ENCODE measurements around the gene FARP2. TPM values are rescaled to one million over a fixed set of nuclear protein-coding genes. Genes with fewer than 3 reads are reported as not detected.

The FARP2 gene
- total and polyA plus RNA-seq, 2 experiments from 2014 or later = 16.0 to 22.6 TPM

DNA sequence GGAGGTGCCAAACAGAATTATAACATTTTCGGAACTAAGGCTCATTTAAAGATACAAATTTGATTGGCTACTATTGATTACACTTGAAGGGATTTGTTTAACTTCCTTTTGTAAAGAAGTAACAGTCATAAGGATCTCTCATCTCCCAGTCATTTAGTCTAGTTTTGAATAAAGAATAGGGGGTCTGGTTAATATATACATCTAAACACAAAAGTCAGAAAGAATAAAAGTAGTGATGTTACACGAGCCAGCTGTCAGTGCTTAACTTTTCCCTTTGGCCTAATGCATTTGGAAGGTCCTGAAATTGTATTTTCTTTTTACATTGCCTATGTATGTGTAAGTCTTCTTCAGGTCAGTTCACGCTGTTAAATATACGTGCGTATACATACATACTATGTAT, 32.3 kb upstream of the FARP2 start (continued):
- TF ChIP-seq, protein P1, sequence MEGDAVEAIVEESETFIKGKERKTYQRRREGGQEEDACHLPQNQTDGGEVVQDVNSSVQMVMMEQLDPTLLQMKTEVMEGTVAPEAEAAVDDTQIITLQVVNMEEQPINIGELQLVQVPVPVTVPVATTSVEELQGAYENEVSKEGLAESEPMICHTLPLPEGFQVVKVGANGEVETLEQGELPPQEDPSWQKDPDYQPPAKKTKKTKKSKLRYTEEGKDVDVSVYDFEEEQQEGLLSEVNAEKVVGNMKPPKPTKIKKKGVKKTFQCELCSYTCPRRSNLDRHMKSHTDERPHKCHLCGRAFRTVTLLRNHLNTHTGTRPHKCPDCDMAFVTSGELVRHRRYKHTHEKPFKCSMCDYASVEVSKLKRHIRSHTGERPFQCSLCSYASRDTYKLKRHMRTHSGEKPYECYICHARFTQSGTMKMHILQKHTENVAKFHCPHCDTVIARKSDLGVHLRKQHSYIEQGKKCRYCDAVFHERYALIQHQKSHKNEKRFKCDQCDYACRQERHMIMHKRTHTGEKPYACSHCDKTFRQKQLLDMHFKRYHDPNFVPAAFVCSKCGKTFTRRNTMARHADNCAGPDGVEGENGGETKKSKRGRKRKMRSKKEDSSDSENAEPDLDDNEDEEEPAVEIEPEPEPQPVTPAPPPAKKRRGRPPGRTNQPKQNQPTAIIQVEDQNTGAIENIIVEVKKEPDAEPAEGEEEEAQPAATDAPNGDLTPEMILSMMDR (conservative IDR thresholded peaks at IDR 0.05; ENCODE audit: low read depth in 2 of 2) = no peak
- TF ChIP-seq JUNB (IDR thresholded peaks at IDR 0.05; ENCODE audit: unreplicated experiment) = no peak
- TF ChIP-seq STAT1 (IDR thresholded peaks at IDR 0.05; ENCODE audit: unreplicated experiment) = no peak

DNA sequence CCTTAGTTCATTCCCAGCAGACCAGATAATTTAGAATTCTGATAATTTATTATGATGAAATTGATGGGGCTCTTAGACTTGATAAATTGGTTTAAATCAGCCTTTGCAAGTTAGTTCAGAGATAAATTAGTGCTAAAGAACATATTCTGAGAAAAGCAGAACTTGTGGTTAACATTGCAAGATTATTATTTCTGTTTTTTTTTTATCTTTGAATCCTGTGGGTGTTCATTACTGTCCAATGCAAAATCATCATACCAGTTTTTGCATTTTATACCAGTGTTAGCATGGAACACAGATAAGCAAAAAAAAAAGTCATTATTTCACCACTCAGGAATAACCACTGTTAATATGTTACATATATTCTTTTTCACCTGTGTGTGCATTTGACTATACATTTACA, 31.3 kb upstream of the FARP2 start:
- Histone ChIP-seq H3K4me1 (ENCODE audit: insufficient read depth) (peaks cover 18% of the 10 kb centered on the region), H2AFZ (no peak overlapping the region), H3K27ac (ENCODE audit: low read depth) (no peak overlapping the region), H3K36me3 (ENCODE audit: insufficient read depth) (peaks cover 9% of the 10 kb centered on the region; the same call in 1 of the 2 replicates), H3F3A (replicated peaks; ENCODE audit: low read depth) (no peaks in the 10 kb centered on the region), H3K27me3 (ENCODE audit: insufficient read depth) (no peaks in the 10 kb centered on the region), H3K9me2 (ENCODE audit: insufficient read depth) (no peaks in the 10 kb centered on the region), H4K20me1 (replicated peaks; ENCODE audit: insufficient read depth) (peaks cover 55% of the 10 kb centered on the region), H3K79me2 (replicated peaks; ENCODE audit: insufficient read depth) (peaks cover 89% of the 10 kb centered on the region), H3K4me2 (no peak overlapping the region), H3K4me3 (no peak overlapping the region)
- H3K9me3 Mint-ChIP-seq = no peaks in the 10 kb centered on the region
- no peak for DNase-seq (ENCODE audit: low spot score)
- peaks cover 21% of the 10 kb centered on the region for H3K4me1 Mint-ChIP-seq
- no peak overlapping the region for H3K27ac Mint-ChIP-seq
- ATAC-seq = no peak
- peaks cover 2% of the 10 kb centered on the region for H3K27me3 Mint-ChIP-seq (ENCODE audit: insufficient read depth, low read depth, poor library complexity)
- H3K36me3 Mint-ChIP-seq (ENCODE audit: low read depth) = peaks cover 53% of the 10 kb centered on the region
- H3K4me3 Mint-ChIP-seq = no peak overlapping the region
- TF ChIP-seq ZNF331 (CRISPR knock-in tag; IDR thresholded peaks at IDR 0.05; ENCODE audit: low read depth) (no peak), JUNB (IDR thresholded peaks at IDR 0.05; ENCODE audit: unreplicated experiment) (no peak), EZH2 (IDR thresholded peaks at IDR 0.05; ENCODE audit: low read depth, unreplicated experiment) (no peak), CREB1 (CRISPR knock-in tag; IDR thresholded peaks at IDR 0.05; ENCODE audit: low read depth) (no peak), ZNF114 (CRISPR knock-in tag; IDR thresholded peaks at IDR 0.05) (no peak), STAT1 (IDR thresholded peaks at IDR 0.05; ENCODE audit: unreplicated experiment) (no peak), NANOG (IDR thresholded peaks at IDR 0.05; ENCODE audit: borderline replicate concordance) (no peak)
- TF ChIP-seq, protein P2, sequence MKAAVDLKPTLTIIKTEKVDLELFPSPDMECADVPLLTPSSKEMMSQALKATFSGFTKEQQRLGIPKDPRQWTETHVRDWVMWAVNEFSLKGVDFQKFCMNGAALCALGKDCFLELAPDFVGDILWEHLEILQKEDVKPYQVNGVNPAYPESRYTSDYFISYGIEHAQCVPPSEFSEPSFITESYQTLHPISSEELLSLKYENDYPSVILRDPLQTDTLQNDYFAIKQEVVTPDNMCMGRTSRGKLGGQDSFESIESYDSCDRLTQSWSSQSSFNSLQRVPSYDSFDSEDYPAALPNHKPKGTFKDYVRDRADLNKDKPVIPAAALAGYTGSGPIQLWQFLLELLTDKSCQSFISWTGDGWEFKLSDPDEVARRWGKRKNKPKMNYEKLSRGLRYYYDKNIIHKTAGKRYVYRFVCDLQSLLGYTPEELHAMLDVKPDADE (IDR thresholded peaks at IDR 0.05) = no peak
- TF ChIP-seq, protein P1 (conservative IDR thresholded peaks at IDR 0.05; ENCODE audit: low read depth in 2 of 2) = no peak
- TF ChIP-seq, protein P3, sequence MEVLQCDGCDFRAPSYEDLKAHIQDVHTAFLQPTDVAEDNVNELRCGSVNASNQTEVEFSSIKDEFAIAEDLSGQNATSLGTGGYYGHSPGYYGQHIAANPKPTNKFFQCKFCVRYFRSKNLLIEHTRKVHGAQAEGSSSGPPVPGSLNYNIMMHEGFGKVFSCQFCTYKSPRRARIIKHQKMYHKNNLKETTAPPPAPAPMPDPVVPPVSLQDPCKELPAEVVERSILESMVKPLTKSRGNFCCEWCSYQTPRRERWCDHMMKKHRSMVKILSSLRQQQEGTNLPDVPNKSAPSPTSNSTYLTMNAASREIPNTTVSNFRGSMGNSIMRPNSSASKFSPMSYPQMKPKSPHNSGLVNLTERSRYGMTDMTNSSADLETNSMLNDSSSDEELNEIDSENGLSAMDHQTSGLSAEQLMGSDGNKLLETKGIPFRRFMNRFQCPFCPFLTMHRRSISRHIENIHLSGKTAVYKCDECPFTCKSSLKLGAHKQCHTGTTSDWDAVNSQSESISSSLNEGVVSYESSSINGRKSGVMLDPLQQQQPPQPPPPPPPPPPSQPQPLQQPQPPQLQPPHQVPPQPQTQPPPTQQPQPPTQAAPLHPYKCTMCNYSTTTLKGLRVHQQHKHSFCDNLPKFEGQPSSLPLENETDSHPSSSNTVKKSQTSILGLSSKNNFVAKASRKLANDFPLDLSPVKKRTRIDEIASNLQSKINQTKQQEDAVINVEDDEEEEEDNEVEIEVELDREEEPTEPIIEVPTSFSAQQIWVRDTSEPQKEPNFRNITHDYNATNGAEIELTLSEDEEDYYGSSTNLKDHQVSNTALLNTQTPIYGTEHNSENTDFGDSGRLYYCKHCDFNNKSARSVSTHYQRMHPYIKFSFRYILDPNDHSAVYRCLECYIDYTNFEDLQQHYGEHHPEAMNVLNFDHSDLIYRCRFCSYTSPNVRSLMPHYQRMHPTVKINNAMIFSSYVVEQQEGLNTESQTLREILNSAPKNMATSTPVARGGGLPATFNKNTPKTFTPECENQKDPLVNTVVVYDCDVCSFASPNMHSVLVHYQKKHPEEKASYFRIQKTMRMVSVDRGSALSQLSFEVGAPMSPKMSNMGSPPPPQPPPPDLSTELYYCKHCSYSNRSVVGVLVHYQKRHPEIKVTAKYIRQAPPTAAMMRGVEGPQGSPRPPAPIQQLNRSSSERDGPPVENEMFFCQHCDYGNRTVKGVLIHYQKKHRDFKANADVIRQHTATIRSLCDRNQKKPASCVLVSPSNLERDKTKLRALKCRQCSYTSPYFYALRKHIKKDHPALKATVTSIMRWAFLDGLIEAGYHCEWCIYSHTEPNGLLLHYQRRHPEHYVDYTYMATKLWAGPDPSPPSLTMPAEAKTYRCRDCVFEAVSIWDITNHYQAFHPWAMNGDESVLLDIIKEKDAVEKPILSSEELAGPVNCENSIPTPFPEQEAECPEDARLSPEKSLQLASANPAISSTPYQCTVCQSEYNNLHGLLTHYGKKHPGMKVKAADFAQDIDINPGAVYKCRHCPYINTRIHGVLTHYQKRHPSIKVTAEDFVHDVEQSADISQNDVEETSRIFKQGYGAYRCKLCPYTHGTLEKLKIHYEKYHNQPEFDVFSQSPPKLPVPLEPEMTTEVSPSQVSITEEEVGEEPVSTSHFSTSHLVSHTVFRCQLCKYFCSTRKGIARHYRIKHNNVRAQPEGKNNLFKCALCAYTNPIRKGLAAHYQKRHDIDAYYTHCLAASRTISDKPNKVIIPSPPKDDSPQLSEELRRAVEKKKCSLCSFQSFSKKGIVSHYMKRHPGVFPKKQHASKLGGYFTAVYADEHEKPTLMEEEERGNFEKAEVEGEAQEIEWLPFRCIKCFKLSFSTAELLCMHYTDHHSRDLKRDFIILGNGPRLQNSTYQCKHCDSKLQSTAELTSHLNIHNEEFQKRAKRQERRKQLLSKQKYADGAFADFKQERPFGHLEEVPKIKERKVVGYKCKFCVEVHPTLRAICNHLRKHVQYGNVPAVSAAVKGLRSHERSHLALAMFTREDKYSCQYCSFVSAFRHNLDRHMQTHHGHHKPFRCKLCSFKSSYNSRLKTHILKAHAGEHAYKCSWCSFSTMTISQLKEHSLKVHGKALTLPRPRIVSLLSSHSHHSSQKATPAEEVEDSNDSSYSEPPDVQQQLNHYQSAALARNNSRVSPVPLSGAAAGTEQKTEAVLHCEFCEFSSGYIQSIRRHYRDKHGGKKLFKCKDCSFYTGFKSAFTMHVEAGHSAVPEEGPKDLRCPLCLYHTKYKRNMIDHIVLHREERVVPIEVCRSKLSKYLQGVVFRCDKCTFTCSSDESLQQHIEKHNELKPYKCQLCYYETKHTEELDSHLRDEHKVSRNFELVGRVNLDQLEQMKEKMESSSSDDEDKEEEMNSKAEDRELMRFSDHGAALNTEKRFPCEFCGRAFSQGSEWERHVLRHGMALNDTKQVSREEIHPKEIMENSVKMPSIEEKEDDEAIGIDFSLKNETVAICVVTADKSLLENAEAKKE (CRISPR knock-in tag; IDR thresholded peaks at IDR 0.05) = no peak

All from GM23338 (cell line).